ENCODE results near the gene NDUFB2.

NDUFB2 gene

DNA sequence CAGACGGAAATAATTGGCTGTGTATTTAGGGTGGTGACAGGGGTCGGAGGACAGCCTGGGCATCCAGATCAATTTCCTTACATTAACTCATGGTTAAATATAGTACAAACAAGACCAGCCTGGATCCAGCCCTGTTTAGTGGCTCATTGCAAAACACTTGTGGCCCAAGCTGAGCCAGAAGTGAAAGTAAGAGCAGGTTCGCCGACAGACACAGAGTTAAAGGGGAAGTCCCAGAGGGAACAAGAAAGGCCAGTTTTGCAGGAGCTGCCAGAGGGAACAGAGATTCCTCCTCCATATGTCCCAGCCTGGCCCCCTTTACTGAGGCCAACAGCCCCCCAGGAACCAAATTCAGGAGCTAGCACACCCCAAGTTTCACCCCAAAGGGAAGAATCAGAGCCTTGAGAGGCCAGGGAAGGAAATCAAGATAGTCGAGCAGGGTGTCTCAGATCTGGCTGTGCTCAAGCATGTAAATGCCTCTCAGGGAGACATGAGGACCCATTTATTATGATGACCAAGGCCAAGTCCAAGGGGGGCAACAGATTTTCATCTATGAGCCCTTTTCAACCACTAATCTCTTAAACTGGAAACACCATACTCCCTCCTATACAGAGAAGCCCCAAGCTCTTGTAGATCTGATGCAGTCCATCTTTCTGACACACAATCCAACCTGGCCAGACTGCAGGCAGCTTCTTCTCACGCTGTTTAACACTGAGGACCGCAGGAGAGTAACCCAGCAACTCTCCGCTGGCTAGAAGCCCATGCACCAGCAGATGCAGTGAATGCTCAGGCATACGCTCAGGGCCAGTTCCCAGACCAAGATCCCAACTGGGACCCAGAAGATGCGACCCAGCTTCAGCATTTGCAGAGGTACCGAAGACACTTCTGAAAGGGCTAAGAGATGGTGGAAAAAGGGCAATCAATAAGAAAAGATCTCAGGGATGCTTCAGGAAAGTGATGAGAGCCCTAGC lies 39.7 kb upstream of the NDUFB2 start:
- no CpG with 5 or more reads among the region's 11 CpGs for WGBS (ENCODE audit: extremely low coverage, insufficient coverage, insufficient read length)
- Histone ChIP-seq H3K14ac (ENCODE audit: low read length) (peak overlapping the region; percentile 26), H2AFZ (ENCODE audit: insufficient read depth, low read length, poor library complexity) (peak overlapping the region; percentile 64)

DNA sequence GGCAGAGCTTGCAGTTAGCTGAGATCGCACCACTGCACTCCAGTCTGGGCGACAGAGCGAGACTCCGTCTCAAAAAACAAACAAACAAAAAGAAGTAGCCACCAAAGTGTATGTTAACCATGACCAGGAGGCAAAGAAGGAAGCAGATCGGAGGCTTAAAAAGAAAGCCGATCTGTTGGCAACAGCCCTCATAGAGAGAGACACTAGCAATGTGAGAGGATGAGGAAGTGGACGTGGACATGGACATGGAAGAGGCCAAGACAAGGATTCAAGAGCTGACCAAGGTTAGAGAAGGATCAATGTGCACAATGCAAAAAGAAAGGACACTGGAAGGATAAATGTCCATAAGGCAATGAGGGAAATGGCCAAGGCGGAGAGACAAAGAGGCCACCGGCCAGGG lies 38.6 kb upstream of the NDUFB2 start:
- Histone ChIP-seq H3K27ac (ENCODE audit: low read depth, low read length) (no peak overlapping the region), H2AK5ac (ENCODE audit: low read length) (no peak overlapping the region), H3K79me1 (ENCODE audit: low read length) (peaks cover 3% of the 10 kb centered on the region), H2BK120ac (ENCODE audit: insufficient read depth, low read length, poor library complexity) (no peak overlapping the region), H3K79me2 (ENCODE audit: control insufficient read depth, insufficient read depth, low read length, poor library complexity) (no peaks in the 10 kb centered on the region), H4K91ac (ENCODE audit: low read depth, low read length) (no peak overlapping the region), H2BK5ac (ENCODE audit: low read depth, low read length, poor library complexity) (no peak overlapping the region), H3K27me3 (ENCODE audit: insufficient read depth, low read length) (no peaks in the 10 kb centered on the region), H3K23ac (ENCODE audit: low read length) (no peak overlapping the region), H3K36me3 (ENCODE audit: control insufficient read depth in 1 of 2, insufficient read depth in 2 of 2, low read length in 2 of 2) (no peaks in the 10 kb centered on the region), H4K8ac (ENCODE audit: low read depth, low read length) (no peak overlapping the region), H4K12ac (ENCODE audit: low read depth, low read length) (no peak overlapping the region), H3K4me2 (ENCODE audit: low read length) (no peak overlapping the region), H2AFZ (ENCODE audit: insufficient read depth, low read length, poor library complexity) (no peak overlapping the region), H3K9ac (ENCODE audit: low read length) (no peak overlapping the region), H3K18ac (ENCODE audit: low read length) (no peak overlapping the region), H2BK12ac (ENCODE audit: low read length) (no peak overlapping the region), H3K4ac (ENCODE audit: low read depth, low read length) (no peak overlapping the region), H3K4me1 (ENCODE audit: control insufficient read depth in 1 of 2, insufficient read depth in 2 of 2, low read length in 2 of 2) (peaks cover 9 to 10% of the 10 kb centered on the region in 2 experiments), H3K4me3 (ENCODE audit: low read depth, low read length) (no peak overlapping the region), H3K14ac (ENCODE audit: low read length) (no peak overlapping the region), H3K9me3 (ENCODE audit: insufficient read depth, low read depth, low read length) (no peaks in the 10 kb centered on the region)
- no peak for DNase-seq
- no CpG with 5 or more reads among the region's 9 CpGs for WGBS (ENCODE audit: extremely low coverage, insufficient coverage, insufficient read length)

More for the DNA sequence above, 39.7 kb upstream of the NDUFB2 start:
- peaks cover 9 to 10% of the 10 kb centered on the region in 2 experiments for H3K4me1 ChIP-seq (ENCODE audit: control insufficient read depth in 1 of 2, insufficient read depth in 2 of 2, low read length in 2 of 2)
- peak overlapping the region; percentile 82 for H2BK120ac ChIP-seq (ENCODE audit: insufficient read depth, low read length, poor library complexity)
- peak overlapping the region; percentile 80 for H4K8ac ChIP-seq (ENCODE audit: low read depth, low read length)
- no peak overlapping the region for H3K4ac ChIP-seq (ENCODE audit: low read depth, low read length)
- H3K36me3 ChIP-seq (ENCODE audit: control insufficient read depth in 1 of 2, insufficient read depth in 2 of 2, low read length in 2 of 2), result no peaks in the 10 kb centered on the region
- H2BK5ac ChIP-seq (ENCODE audit: low read depth, low read length, poor library complexity), result peak overlapping the region; percentile 82
- H3K23ac ChIP-seq (ENCODE audit: low read length), result no peak overlapping the region
- H3K9me3 ChIP-seq (ENCODE audit: insufficient read depth, low read depth, low read length), result no peaks in the 10 kb centered on the region
- no peak overlapping the region for H4K12ac ChIP-seq (ENCODE audit: low read depth, low read length)
- peak overlapping the region; percentile 30 for H3K27ac ChIP-seq (ENCODE audit: low read depth, low read length)
- no peak overlapping the region for H3K9ac ChIP-seq (ENCODE audit: low read length)
- H3K18ac ChIP-seq (ENCODE audit: low read length), result peak overlapping the region; percentile 47
- DNase-seq, result peak; percentile 81 to 87
- H2AK5ac ChIP-seq (ENCODE audit: low read length), result no peak overlapping the region
- H3K4me3 ChIP-seq (ENCODE audit: low read depth, low read length), result no peak overlapping the region
- peak overlapping the region; percentile 23 for H2BK12ac ChIP-seq (ENCODE audit: low read length)
- no peaks in the 10 kb centered on the region for H3K79me2 ChIP-seq (ENCODE audit: control insufficient read depth, insufficient read depth, low read length, poor library complexity)
- H3K27me3 ChIP-seq (ENCODE audit: insufficient read depth, low read length), result no peaks in the 10 kb centered on the region
- H4K91ac ChIP-seq (ENCODE audit: low read depth, low read length), result peak overlapping the region; percentile 72
- H3K4me2 ChIP-seq (ENCODE audit: low read length), result peak overlapping the region; percentile 29
- peaks cover 3% of the 10 kb centered on the region for H3K79me1 ChIP-seq (ENCODE audit: low read length)

DNA sequence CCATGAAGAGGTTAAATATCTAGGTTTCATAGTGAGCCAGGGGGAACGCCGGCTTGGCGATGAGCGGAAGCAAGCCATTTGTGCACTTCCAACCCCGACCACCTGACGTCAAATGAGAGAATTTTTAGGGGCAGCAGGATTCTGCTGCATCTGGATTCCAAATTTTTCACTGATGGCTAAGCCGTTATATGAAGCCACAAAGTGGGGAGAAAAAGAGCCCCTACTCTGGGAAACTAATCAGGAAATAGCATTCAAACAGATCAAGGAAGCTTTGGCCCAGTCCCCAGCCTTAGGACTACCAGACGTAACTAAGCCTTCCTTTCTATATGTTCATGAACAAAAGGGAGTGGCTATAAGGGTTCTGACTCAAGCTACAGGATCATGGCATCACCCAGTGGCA lies 36.7 kb upstream of the NDUFB2 start:
- H3K4me1 ChIP-seq (ENCODE audit: control insufficient read depth in 1 of 2, insufficient read depth in 2 of 2, low read length in 2 of 2), result peaks cover 9 to 10% of the 10 kb centered on the region in 2 experiments
- no peaks in the 10 kb centered on the region for H3K9me3 ChIP-seq (ENCODE audit: insufficient read depth, low read depth, low read length)
- H3K18ac ChIP-seq (ENCODE audit: low read length), result no peak overlapping the region
- no peaks in the 10 kb centered on the region for H3K27me3 ChIP-seq (ENCODE audit: insufficient read depth, low read length)
- H3K27ac ChIP-seq (ENCODE audit: low read depth, low read length), result no peak overlapping the region
- H2AFZ ChIP-seq (ENCODE audit: insufficient read depth, low read length, poor library complexity), result no peak overlapping the region
- no peak overlapping the region for H2BK12ac ChIP-seq (ENCODE audit: low read length)
- no peak overlapping the region for H2BK5ac ChIP-seq (ENCODE audit: low read depth, low read length, poor library complexity)
- H4K12ac ChIP-seq (ENCODE audit: low read depth, low read length), result no peak overlapping the region
- no peak overlapping the region for H2AK5ac ChIP-seq (ENCODE audit: low read length)
- no peaks in the 10 kb centered on the region for H3K36me3 ChIP-seq (ENCODE audit: control insufficient read depth in 1 of 2, insufficient read depth in 2 of 2, low read length in 2 of 2)
- H3K79me1 ChIP-seq (ENCODE audit: low read length), result peaks cover 3% of the 10 kb centered on the region
- WGBS (ENCODE audit: extremely low coverage, insufficient coverage, insufficient read length), result no CpG with 5 or more reads among the region's 8 CpGs
- H3K4me3 ChIP-seq (ENCODE audit: low read depth, low read length), result no peak overlapping the region
- no peak overlapping the region for H3K14ac ChIP-seq (ENCODE audit: low read length)
- no peaks in the 10 kb centered on the region for H3K79me2 ChIP-seq (ENCODE audit: control insufficient read depth, insufficient read depth, low read length, poor library complexity)
- no peak overlapping the region for H3K4ac ChIP-seq (ENCODE audit: low read depth, low read length)
- no peak overlapping the region for H2BK120ac ChIP-seq (ENCODE audit: insufficient read depth, low read length, poor library complexity)
- H3K4me2 ChIP-seq (ENCODE audit: low read length), result no peak overlapping the region
- H3K23ac ChIP-seq (ENCODE audit: low read length), result no peak overlapping the region
- no peak overlapping the region for H4K91ac ChIP-seq (ENCODE audit: low read depth, low read length)
- DNase-seq, result no peak
- H4K8ac ChIP-seq (ENCODE audit: low read depth, low read length), result no peak overlapping the region
- H3K9ac ChIP-seq (ENCODE audit: low read length), result no peak overlapping the region

DNA sequence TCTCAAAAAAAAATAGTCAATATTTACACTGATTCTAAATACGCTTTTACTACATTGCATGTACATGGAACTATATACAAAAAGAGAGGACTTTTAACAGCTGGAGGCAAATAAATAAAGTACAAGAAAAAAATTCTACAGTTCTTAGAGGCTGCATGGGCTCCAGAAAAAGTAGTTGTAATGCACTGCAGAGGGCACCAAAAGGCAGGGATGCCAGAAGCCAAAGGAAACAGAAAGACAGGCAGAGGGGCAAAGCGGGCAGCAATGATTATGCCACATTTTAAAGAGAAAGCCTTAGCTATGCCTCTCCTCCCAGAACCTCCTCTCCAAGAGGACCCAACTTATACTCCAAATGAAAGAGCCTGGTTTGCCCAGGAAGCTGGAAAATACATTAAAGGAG lies 35.4 kb upstream of the NDUFB2 start:
- Histone ChIP-seq H2AK5ac (ENCODE audit: low read length) (no peak overlapping the region), H3K27ac (ENCODE audit: low read depth, low read length) (no peak overlapping the region), H3K79me1 (ENCODE audit: low read length) (peaks cover 3% of the 10 kb centered on the region), H3K4ac (ENCODE audit: low read depth, low read length) (no peak overlapping the region), H3K4me1 (ENCODE audit: control insufficient read depth in 1 of 2, insufficient read depth in 2 of 2, low read length in 2 of 2) (peaks cover 6 to 9% of the 10 kb centered on the region in 2 experiments), H2BK120ac (ENCODE audit: insufficient read depth, low read length, poor library complexity) (no peak overlapping the region), H3K27me3 (ENCODE audit: insufficient read depth, low read length) (no peaks in the 10 kb centered on the region), H3K9ac (ENCODE audit: low read length) (no peak overlapping the region), H4K91ac (ENCODE audit: low read depth, low read length) (no peak overlapping the region), H3K14ac (ENCODE audit: low read length) (no peak overlapping the region), H3K4me2 (ENCODE audit: low read length) (no peak overlapping the region), H3K36me3 (ENCODE audit: control insufficient read depth in 1 of 2, insufficient read depth in 2 of 2, low read length in 2 of 2) (no peaks in the 10 kb centered on the region), H3K18ac (ENCODE audit: low read length) (no peak overlapping the region), H2BK12ac (ENCODE audit: low read length) (no peak overlapping the region), H2BK5ac (ENCODE audit: low read depth, low read length, poor library complexity) (no peak overlapping the region), H3K9me3 (ENCODE audit: insufficient read depth, low read depth, low read length) (no peaks in the 10 kb centered on the region), H3K23ac (ENCODE audit: low read length) (no peak overlapping the region), H2AFZ (ENCODE audit: insufficient read depth, low read length, poor library complexity) (no peak overlapping the region), H3K79me2 (ENCODE audit: control insufficient read depth, insufficient read depth, low read length, poor library complexity) (no peaks in the 10 kb centered on the region), H4K12ac (ENCODE audit: low read depth, low read length) (no peak overlapping the region), H3K4me3 (ENCODE audit: low read depth, low read length) (no peak overlapping the region), H4K8ac (ENCODE audit: low read depth, low read length) (no peak overlapping the region)
- WGBS (ENCODE audit: extremely low coverage, insufficient coverage, insufficient read length), result no CpG with 5 or more reads among the region's 2 CpGs
- DNase-seq, result no peak

Measured in trophoblast cell (in vitro differentiated cells and primary cell).